GM21825 (cell line): ENCODE measurements around the gene LHX5.

ENCODE experiments used
- ATAC-seq: cut with Tn5 transposase; IDR thresholded peaks from one replicate; pipeline ENCODE4 v1.9.1; 2021; ENCODE audit warnings: mild to moderate bottlenecking, moderate library complexity; ENCODE audit not compliant: unreplicated experiment

Gene LHX5

GRCh38 chr12:113478351-113479011, 6.8 kb upstream of the LHX5 start:
- ATAC-seq: no peak

GRCh38 chr12:113477842-113478215, 6.2 kb upstream of the LHX5 start:
- ATAC-seq: no peak

GRCh38 chr12:113477171-113477841, 5.6 kb upstream of the LHX5 start:
- ATAC-seq: no peak

- no peak for ATAC-seq
These were observed 4.7 kb upstream of the LHX5 start for GRCh38 chr12:113476176-113476986.

GRCh38 chr12:113475451-113476175, 3.9 kb upstream of the LHX5 start:
- ATAC-seq: no peak

GRCh38 chr12:113474635-113475436, 3.2 kb upstream of the LHX5 start:
- ATAC-seq: no peak

- ATAC-seq: no peak
These were observed 2.3 kb upstream of the LHX5 start for GRCh38 chr12:113473942-113474341.

GRCh38 chr12:113473400-113473799, 1.7 kb upstream of the LHX5 start:
- ATAC-seq: no peak

GRCh38 chr12:113472191-113473121, 785 bp upstream of the LHX5 start:
- ATAC-seq: no peak

- no peak for ATAC-seq
These were observed 626 bp downstream of the LHX5 start for GRCh38 chr12:113470871-113471618.

GRCh38 chr12:113469949-113470743, 1.5 kb downstream of the LHX5 start:
- no peak for ATAC-seq

GRCh38 chr12:113469224-113469948, 2.3 kb downstream of the LHX5 start:
- ATAC-seq: no peak

- ATAC-seq: no peak
These were observed 3.1 kb downstream of the LHX5 start for GRCh38 chr12:113468365-113469223.

GRCh38 chr12:113467502-113468364, 3.9 kb downstream of the LHX5 start:
- ATAC-seq: no peak

- ATAC-seq: no peak
These were observed 4.5 kb downstream of the LHX5 start for GRCh38 chr12:113467142-113467501.
